Measurements from ENCODE around the gene LACTBL1.

GRCh38 chr1:23019863-23020625, 47.4 kb upstream of the LACTBL1 start:
- no peak for TF ChIP-seq CTCF (IDR thresholded peaks at IDR 0.05)
- no peak for TF ChIP-seq POLR2A (IDR thresholded peaks at IDR 0.05)
- TF ChIP-seq POLR2AphosphoS5 (IDR thresholded peaks at IDR 0.05) = no peak
- TF ChIP-seq EP300 (IDR thresholded peaks at IDR 0.05) = no peak
